ENCODE measurements around the gene SH3TC1. TPM values are rescaled to one million over a fixed set of nuclear protein-coding genes. Genes with fewer than 3 reads are reported as not detected.

Gene SH3TC1
- total RNA-seq, 1 donor from 2014 or later: 1.2 TPM

DNA sequence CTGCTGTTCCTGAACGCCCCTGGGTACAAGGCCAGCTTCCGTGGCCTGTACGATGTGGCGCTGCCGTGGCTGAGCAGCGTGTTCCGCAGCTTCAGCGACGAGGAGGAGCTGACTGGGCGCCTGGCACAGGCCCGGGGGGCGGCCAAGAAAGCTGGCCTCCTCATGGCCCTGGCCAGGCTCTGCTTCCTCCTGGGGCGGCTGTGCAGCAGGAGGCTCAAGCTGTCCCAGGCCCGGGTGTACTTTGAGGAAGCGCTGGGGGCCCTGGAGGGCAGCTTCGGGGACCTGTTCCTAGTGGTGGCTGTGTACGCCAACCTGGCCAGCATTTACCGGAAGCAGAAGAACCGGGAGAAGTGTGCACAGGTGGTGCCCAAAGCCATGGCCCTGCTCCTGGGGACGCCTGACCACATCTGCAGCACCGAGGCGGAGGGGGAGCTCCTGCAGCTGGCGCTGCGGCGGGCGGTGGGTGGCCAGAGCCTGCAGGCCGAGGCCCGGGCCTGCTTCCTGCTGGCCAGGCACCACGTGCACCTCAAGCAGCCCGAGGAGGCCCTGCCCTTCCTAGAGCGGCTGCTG, 28.2 kb downstream of the SH3TC1 start:
- FAIRE-seq (no peak), DNase-seq (ENCODE audit: low read depth) (no peak)
- peaks cover 14% of the 10 kb centered on the region for H3K27me3 Mint-ChIP-seq (ENCODE audit: low read depth, unreplicated experiment)
- Histone ChIP-seq H3K4me1 (ENCODE audit: insufficient read depth, low read length) (peaks cover 28% of the 10 kb centered on the region), H3K4me2 (ENCODE audit: low read length) (no peak overlapping the region), H2AFZ (ENCODE audit: low read depth, low read length) (no peak overlapping the region), H3K27ac (ENCODE audit: low read depth, low read length) (no peak overlapping the region), H3K9ac (ENCODE audit: low read length) (no peak overlapping the region), H3K9me3 (ENCODE audit: insufficient read depth, low read depth, low read length) (no peaks in the 10 kb centered on the region), H3K4me3 (ENCODE audit: insufficient read depth, low read depth, low read length) (no peak overlapping the region), H4K20me1 (ENCODE audit: insufficient read depth, low read length) (no peaks in the 10 kb centered on the region), H3K36me3 (ENCODE audit: insufficient read depth, low read length) (no peaks in the 10 kb centered on the region), H3K79me2 (ENCODE audit: insufficient read depth, low read length) (no peaks in the 10 kb centered on the region), H3K27me3 (ENCODE audit: insufficient read depth, low read length) (no peaks in the 10 kb centered on the region)
- no peaks in the 10 kb centered on the region for H3K9me3 Mint-ChIP-seq (ENCODE audit: unreplicated experiment)
- H3K36me3 Mint-ChIP-seq (ENCODE audit: low read depth, unreplicated experiment): no peaks in the 10 kb centered on the region
- no peak overlapping the region for H3K4me3 Mint-ChIP-seq (ENCODE audit: unreplicated experiment)
- TF ChIP-seq, protein P1, sequence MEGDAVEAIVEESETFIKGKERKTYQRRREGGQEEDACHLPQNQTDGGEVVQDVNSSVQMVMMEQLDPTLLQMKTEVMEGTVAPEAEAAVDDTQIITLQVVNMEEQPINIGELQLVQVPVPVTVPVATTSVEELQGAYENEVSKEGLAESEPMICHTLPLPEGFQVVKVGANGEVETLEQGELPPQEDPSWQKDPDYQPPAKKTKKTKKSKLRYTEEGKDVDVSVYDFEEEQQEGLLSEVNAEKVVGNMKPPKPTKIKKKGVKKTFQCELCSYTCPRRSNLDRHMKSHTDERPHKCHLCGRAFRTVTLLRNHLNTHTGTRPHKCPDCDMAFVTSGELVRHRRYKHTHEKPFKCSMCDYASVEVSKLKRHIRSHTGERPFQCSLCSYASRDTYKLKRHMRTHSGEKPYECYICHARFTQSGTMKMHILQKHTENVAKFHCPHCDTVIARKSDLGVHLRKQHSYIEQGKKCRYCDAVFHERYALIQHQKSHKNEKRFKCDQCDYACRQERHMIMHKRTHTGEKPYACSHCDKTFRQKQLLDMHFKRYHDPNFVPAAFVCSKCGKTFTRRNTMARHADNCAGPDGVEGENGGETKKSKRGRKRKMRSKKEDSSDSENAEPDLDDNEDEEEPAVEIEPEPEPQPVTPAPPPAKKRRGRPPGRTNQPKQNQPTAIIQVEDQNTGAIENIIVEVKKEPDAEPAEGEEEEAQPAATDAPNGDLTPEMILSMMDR (IDR thresholded peaks at IDR 0.05; ENCODE audit: insufficient read depth, low read depth, low read length): no peak
- TF ChIP-seq EZH2 (IDR thresholded peaks at IDR 0.05; ENCODE audit: insufficient read depth, low read length): no peak
- peaks cover 3% of the 10 kb centered on the region for H3K4me1 Mint-ChIP-seq (ENCODE audit: low read depth, unreplicated experiment)
- no peak overlapping the region for H3K27ac Mint-ChIP-seq (ENCODE audit: unreplicated experiment)

- TF ChIP-seq EZH2 (IDR thresholded peaks at IDR 0.05; ENCODE audit: insufficient read depth, low read length): no peak
- TF ChIP-seq, protein P1 (IDR thresholded peaks at IDR 0.05; ENCODE audit: insufficient read depth, low read depth, low read length): no peak
- H3K79me2 ChIP-seq (ENCODE audit: insufficient read depth, low read length): no peaks in the 10 kb centered on the region
- H4K20me1 ChIP-seq (ENCODE audit: insufficient read depth, low read length): no peaks in the 10 kb centered on the region
- H3K9ac ChIP-seq (ENCODE audit: low read length): no peak overlapping the region
- H3K4me2 ChIP-seq (ENCODE audit: low read length): no peak overlapping the region
- H3K9me3 ChIP-seq (ENCODE audit: insufficient read depth, low read depth, low read length): no peaks in the 10 kb centered on the region
- Mint-ChIP-seq H3K4me1 (ENCODE audit: low read depth, unreplicated experiment) (peaks cover 3% of the 10 kb centered on the region), H3K27me3 (ENCODE audit: low read depth, unreplicated experiment) (peaks cover 13% of the 10 kb centered on the region), H3K9me3 (ENCODE audit: unreplicated experiment) (no peaks in the 10 kb centered on the region), H3K36me3 (ENCODE audit: low read depth, unreplicated experiment) (no peaks in the 10 kb centered on the region), H3K27ac (ENCODE audit: unreplicated experiment) (no peak overlapping the region), H3K4me3 (ENCODE audit: unreplicated experiment) (no peak overlapping the region)
- H3K4me1 ChIP-seq (ENCODE audit: insufficient read depth, low read length): peaks cover 28% of the 10 kb centered on the region
- peak overlapping the region; percentile 21 for H2AFZ ChIP-seq (ENCODE audit: low read depth, low read length)
- H3K27me3 ChIP-seq (ENCODE audit: insufficient read depth, low read length): no peaks in the 10 kb centered on the region
- DNase-seq (ENCODE audit: low read depth) (no peak), FAIRE-seq (no peak)
- no peaks in the 10 kb centered on the region for H3K36me3 ChIP-seq (ENCODE audit: insufficient read depth, low read length)
- H3K27ac ChIP-seq (ENCODE audit: low read depth, low read length): no peak overlapping the region
- H3K4me3 ChIP-seq (ENCODE audit: insufficient read depth, low read depth, low read length): no peak overlapping the region
Measured at GRCh38 chr4:8227771-8228318, 28.8 kb downstream of the SH3TC1 start.
